Caco-2 (cell line): ENCODE data around the gene RACGAP1. TPM values are rescaled to one million over a fixed set of nuclear protein-coding genes. Genes with fewer than 3 reads are reported as not detected.

Experiments used
- BruUV-seq: library from RNA; stranded (reverse); fragments of 400-500 nt; replicated peaks from 2 replicates; lab custom pipeline; 2021; lab: Mats Ljungman, UMichigan
- CTCF ChIA-PET: fragments of 300-600 bp; sonication (Branson Sonifier 250); formaldehyde crosslinking; loops from one replicate; lab custom pipeline; 2022; ENCODE audit warnings: antibody characterized with exemption; lab: Charles Lee
- POLR2A ChIA-PET: fragments of 300-600 bp; sonication (Branson Sonifier 250); formaldehyde crosslinking; loops from one replicate; lab custom pipeline; 2022; ENCODE audit warnings: antibody characterized with exemption; lab: Charles Lee
- DNase-seq, 2 experiments: peaks; one replicate each; pipeline versions ENCODE4 v3.0.0 to v3.0.0-alpha.2; 2020 to 2022
- H3K27me3 ChIP-seq: replicated peaks from 2 replicates; pipeline ENCODE4 v1.6.0; 2011; ENCODE audit warnings: low read length; ENCODE audit not compliant: control insufficient read depth, insufficient read depth
- H3K36me3 ChIP-seq: 2 replicates; pipeline ENCODE4 v1.5.1; 2011; ENCODE audit warnings: low read length; ENCODE audit not compliant: control insufficient read depth, insufficient read depth
- H3K4me1 ChIP-seq: fragments of 250-450 bp; sonication (Bioruptor Pico); 2 replicates; pipeline ENCODE4 v1.5.1; 2020; ENCODE audit warnings: mild to moderate bottlenecking
- H3K4me3 ChIP-seq: 2 replicates; pipeline ENCODE4 v1.5.1; 2011; ENCODE audit warnings: low read depth, mild to moderate bottlenecking, control low read depth, low read length
- H3K9me3 ChIP-seq: fragments of 250-450 bp; sonication (Bioruptor Pico); 2 replicates; pipeline ENCODE4 v1.5.1; 2020; ENCODE audit warnings: mild to moderate bottlenecking, moderate library complexity
- H3K27ac Mint-ChIP-seq: one replicate; pipeline ENCODE4 v1.8.0; 2022; ENCODE audit warnings: mixed read lengths; ENCODE audit not compliant: unreplicated experiment
- H3K27me3 Mint-ChIP-seq: one replicate; pipeline ENCODE4 v1.8.0; 2022; ENCODE audit warnings: mixed read lengths; ENCODE audit not compliant: insufficient read depth, unreplicated experiment
- H3K36me3 Mint-ChIP-seq: one replicate; pipeline ENCODE4 v1.8.0; 2022; ENCODE audit warnings: mild to moderate bottlenecking, mixed read lengths; ENCODE audit not compliant: insufficient read depth, unreplicated experiment
- H3K4me1 Mint-ChIP-seq: one replicate; pipeline ENCODE4 v1.8.0; 2022; ENCODE audit warnings: low read depth, mixed read lengths; ENCODE audit not compliant: unreplicated experiment
- H3K4me3 Mint-ChIP-seq: one replicate; pipeline ENCODE4 v1.8.0; 2022; ENCODE audit warnings: mild to moderate bottlenecking, moderate library complexity, mixed read lengths; ENCODE audit not compliant: unreplicated experiment
- H3K9me3 Mint-ChIP-seq: one replicate; pipeline ENCODE4 v1.8.0; 2022; ENCODE audit warnings: mixed read lengths; ENCODE audit not compliant: unreplicated experiment
- intact Hi-C: fragments of 100-400 bp; cut with micrococcal nuclease; formaldehyde crosslinking; loops from one replicate; pipeline ENCODE4 v1.10.0; 2022; ENCODE audit not compliant: unreplicated experiment
- total RNA-seq: library from RNA; stranded (reverse); gene quantifications from 2 replicates; pipeline ENCODE4 v1.2.3, GENCODE V29; 2022
- TF ChIP-seq, protein P1 (sequence below), 2 experiments: fragments of 200-600 bp in 1 of 2; IDR thresholded peaks; 1 replicate in 1 of 2; 2 replicates in 1 of 2; pipeline versions ENCODE4 v1.5.1 to v1.8.0; 2011 to 2022; ENCODE audit warnings: antibody characterized with exemption in 1 of 2, control low read depth in 1 of 2, inconsistent platforms in 1 of 2, low read depth in 1 of 2, low read length in 1 of 2, mild to moderate bottlenecking in 1 of 2, moderate library complexity in 1 of 2; ENCODE audit not compliant: insufficient read depth in 1 of 2, severe bottlenecking in 1 of 2, unreplicated experiment in 1 of 2

The RACGAP1 gene
- total RNA-seq, 1 experiment from 2014 or later, result 131 TPM

DNA sequence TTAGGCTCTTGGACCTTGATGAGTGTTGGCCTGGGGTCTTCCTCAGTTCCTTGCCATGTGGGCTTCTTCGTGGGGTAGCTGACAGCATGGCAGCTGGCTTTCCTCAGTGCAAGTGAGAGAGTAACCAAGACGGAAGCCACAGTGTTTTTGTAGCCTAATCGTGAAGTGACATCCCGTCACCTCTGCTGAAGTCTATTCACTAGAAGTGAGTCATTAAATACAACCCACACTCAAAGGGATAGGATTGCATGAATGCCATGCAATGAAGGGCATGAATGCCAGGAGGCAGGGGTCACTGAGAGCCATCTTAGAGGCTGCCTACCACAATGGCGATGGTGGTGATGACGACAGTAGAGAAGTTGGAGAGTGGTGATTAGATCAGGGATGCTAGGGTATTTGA, 18.6 kb upstream of the RACGAP1 start:
- Mint-ChIP-seq H3K36me3 (no peaks in the 10 kb centered on the region), H3K4me1 (peaks cover 11% of the 10 kb centered on the region), H3K9me3 (no peaks in the 10 kb centered on the region), H3K4me3 (no peak overlapping the region), H3K27me3 (no peaks in the 10 kb centered on the region), H3K27ac (no peak overlapping the region)
- TF ChIP-seq, protein P1, sequence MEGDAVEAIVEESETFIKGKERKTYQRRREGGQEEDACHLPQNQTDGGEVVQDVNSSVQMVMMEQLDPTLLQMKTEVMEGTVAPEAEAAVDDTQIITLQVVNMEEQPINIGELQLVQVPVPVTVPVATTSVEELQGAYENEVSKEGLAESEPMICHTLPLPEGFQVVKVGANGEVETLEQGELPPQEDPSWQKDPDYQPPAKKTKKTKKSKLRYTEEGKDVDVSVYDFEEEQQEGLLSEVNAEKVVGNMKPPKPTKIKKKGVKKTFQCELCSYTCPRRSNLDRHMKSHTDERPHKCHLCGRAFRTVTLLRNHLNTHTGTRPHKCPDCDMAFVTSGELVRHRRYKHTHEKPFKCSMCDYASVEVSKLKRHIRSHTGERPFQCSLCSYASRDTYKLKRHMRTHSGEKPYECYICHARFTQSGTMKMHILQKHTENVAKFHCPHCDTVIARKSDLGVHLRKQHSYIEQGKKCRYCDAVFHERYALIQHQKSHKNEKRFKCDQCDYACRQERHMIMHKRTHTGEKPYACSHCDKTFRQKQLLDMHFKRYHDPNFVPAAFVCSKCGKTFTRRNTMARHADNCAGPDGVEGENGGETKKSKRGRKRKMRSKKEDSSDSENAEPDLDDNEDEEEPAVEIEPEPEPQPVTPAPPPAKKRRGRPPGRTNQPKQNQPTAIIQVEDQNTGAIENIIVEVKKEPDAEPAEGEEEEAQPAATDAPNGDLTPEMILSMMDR (IDR thresholded peaks at IDR 0.05; ENCODE audit: insufficient read depth in 1 of 2, low read depth in 1 of 2, low read length in 1 of 2, severe bottlenecking in 1 of 2, unreplicated experiment in 1 of 2), result no peak
- H3K4me1 ChIP-seq, result peaks cover 9% of the 10 kb centered on the region
- POLR2A ChIA-PET, result no interaction called here
- DNase-seq, result peak in 1 of 2 experiments; percentile 17
- no peak overlapping the region for H3K4me3 ChIP-seq
- no TSS peak for BruUV-seq
- CTCF ChIA-PET, result interaction anchor here (0.6 to 1.2 kb wide), 2 partner anchors 22 to 77 kb away, joined by 3 to 6 read pairs; no protein-coding TSS in a partner anchor
- no peaks in the 10 kb centered on the region for H3K36me3 ChIP-seq
- intact Hi-C loops, result no loop called here
- H3K9me3 ChIP-seq, result no peaks in the 10 kb centered on the region
- H3K27me3 ChIP-seq, result no peaks in the 10 kb centered on the region

DNA sequence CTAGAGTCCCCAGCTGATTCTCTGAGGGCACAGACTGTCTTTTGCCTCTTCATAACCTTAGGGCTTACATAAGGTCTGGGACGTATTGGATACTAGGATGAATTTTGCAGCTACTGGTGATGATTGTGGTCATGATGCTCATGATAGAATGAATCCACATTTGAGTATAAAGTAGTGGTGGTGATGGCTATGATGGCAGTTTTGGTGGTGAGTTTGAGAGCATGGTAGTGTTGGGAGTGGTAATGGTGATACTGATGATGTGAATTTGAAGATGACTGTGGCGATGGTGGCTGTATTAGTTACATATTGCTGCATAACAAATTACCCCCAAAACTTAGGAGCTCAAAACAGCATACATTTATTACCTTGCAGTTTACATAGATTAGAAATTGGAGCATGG, 18.0 kb upstream of the RACGAP1 start:
- Histone ChIP-seq H3K36me3 (no peaks in the 10 kb centered on the region), H3K4me1 (peaks cover 9% of the 10 kb centered on the region), H3K9me3 (no peaks in the 10 kb centered on the region), H3K27me3 (no peaks in the 10 kb centered on the region), H3K4me3 (no peak overlapping the region)
- Mint-ChIP-seq H3K4me1 (peaks cover 11% of the 10 kb centered on the region), H3K27me3 (no peaks in the 10 kb centered on the region), H3K4me3 (no peak overlapping the region), H3K9me3 (no peaks in the 10 kb centered on the region), H3K27ac (no peak overlapping the region), H3K36me3 (no peaks in the 10 kb centered on the region)
- DNase-seq, result no peak
- CTCF ChIA-PET, result interaction anchor here (1.2 kb wide), 1 partner anchor 76 kb away, joined by 6 read pairs; no protein-coding TSS in a partner anchor
- TF ChIP-seq, protein P1 (IDR thresholded peaks at IDR 0.05; ENCODE audit: insufficient read depth in 1 of 2, low read depth in 1 of 2, low read length in 1 of 2, severe bottlenecking in 1 of 2, unreplicated experiment in 1 of 2), result no peak
- BruUV-seq, result no TSS peak
- intact Hi-C loops, result no loop called here
- POLR2A ChIA-PET, result no interaction called here

DNA sequence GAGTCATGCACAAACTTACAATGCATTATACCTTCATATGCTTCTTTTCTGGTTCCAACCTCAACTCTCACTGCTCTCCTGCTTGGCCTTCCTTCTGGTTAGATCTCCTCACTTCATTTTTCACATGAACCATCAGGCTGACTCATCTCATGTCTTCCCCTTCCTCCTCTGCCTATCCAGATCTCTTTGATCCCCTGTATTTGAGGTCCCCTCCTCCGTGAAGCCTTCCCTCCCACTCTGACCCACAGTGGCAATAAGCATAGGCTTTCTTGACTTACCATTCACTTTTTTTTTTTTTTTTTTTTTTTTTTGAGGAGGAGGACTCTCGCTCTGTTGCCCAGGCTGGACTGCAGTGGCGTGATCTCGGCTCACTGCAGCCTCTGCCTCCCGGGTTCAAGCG, 17.4 kb upstream of the RACGAP1 start:
- intact Hi-C loops, result no loop called here
- Mint-ChIP-seq H3K4me1 (peaks cover 11% of the 10 kb centered on the region), H3K27ac (no peak overlapping the region), H3K9me3 (no peaks in the 10 kb centered on the region), H3K36me3 (no peaks in the 10 kb centered on the region), H3K27me3 (no peaks in the 10 kb centered on the region), H3K4me3 (no peak overlapping the region)
- DNase-seq, result peak in 1 of 2 experiments; percentile 14
- POLR2A ChIA-PET, result no interaction called here
- TF ChIP-seq, protein P1 (IDR thresholded peaks at IDR 0.05; ENCODE audit: insufficient read depth in 1 of 2, low read depth in 1 of 2, low read length in 1 of 2, severe bottlenecking in 1 of 2, unreplicated experiment in 1 of 2), result no peak
- Histone ChIP-seq H3K4me1 (peaks cover 9% of the 10 kb centered on the region), H3K27me3 (no peaks in the 10 kb centered on the region), H3K36me3 (no peaks in the 10 kb centered on the region), H3K9me3 (no peaks in the 10 kb centered on the region), H3K4me3 (no peak overlapping the region)
- CTCF ChIA-PET, result interaction anchor here (1.1 to 1.2 kb wide), 2 partner anchors 28 to 76 kb away, joined by 5 to 6 read pairs; no protein-coding TSS in a partner anchor
- no TSS peak for BruUV-seq
